KMS-11 (cell line): Measurements from ENCODE around the gene VKORC1.

Source experiments
- H2AFZ ChIP-seq: fragments of 200-600 bp; sonication (generic); 2 replicates; pipeline ENCODE4 v1.6.1; 2016; ENCODE audit warnings: antibody characterized with exemption, mixed run types, low read depth
- H3K27ac ChIP-seq: fragments of 200-600 bp; sonication (generic); 2 replicates; pipeline ENCODE4 v1.6.1; 2016; ENCODE audit warnings: mild to moderate bottlenecking, mixed run types
- H3K27me3 ChIP-seq: fragments of 200-600 bp; sonication (generic); 2 replicates; pipeline ENCODE4 v1.6.1; 2017; ENCODE audit warnings: mild to moderate bottlenecking, low read depth, mixed run types, moderate library complexity; ENCODE audit not compliant: insufficient read depth
- H3K36me3 ChIP-seq: fragments of 200-600 bp; sonication (generic); 2 replicates; pipeline ENCODE4 v1.6.1; 2017; ENCODE audit warnings: mild to moderate bottlenecking, mixed run types; ENCODE audit not compliant: insufficient read depth
- H3K4me1 ChIP-seq: fragments of 200-600 bp; sonication (generic); 2 replicates; pipeline ENCODE4 v1.6.1; 2016; ENCODE audit warnings: mild to moderate bottlenecking, low read depth, mixed run types; ENCODE audit not compliant: poor library complexity, severe bottlenecking
- H3K4me2 ChIP-seq: fragments of 200-600 bp; sonication (generic); 2 replicates; pipeline ENCODE4 v1.7.0; 2016; ENCODE audit warnings: mild to moderate bottlenecking, mixed run types
- H3K4me3 ChIP-seq: fragments of 200-600 bp; sonication (generic); IDR thresholded peaks from 2 replicates; pipeline ENCODE4 v1.6.1; 2017; ENCODE audit warnings: low read depth, low read length, mixed read lengths; ENCODE audit not compliant: insufficient read depth
- H3K79me2 ChIP-seq: fragments of 200-600 bp; sonication (generic); 2 replicates; pipeline ENCODE4 v1.6.1; 2016; ENCODE audit warnings: low read depth, mixed run types; ENCODE audit not compliant: insufficient read depth
- H3K9ac ChIP-seq: fragments of 200-600 bp; sonication (generic); 2 replicates; pipeline ENCODE4 v1.6.1; 2016; ENCODE audit warnings: mild to moderate bottlenecking, mixed run types
- H4K20me1 ChIP-seq: fragments of 200-600 bp; sonication (generic); 2 replicates; pipeline ENCODE4 v1.6.1; 2016; ENCODE audit warnings: mild to moderate bottlenecking, mixed run types; ENCODE audit not compliant: insufficient read depth
- CTCF ChIP-seq: fragments of 200-600 bp; sonication (generic); conservative IDR thresholded peaks from 2 replicates; pipeline ENCODE4 v1.6.1; 2017; ENCODE audit warnings: low read depth, mild to moderate bottlenecking, antibody characterized with exemption, low read length, moderate library complexity, mixed read lengths

VKORC1 gene

GRCh38 chr16:31094424-31095120 is at the start of gene VKORC1:
TSS of gene VKORC1 (minus strand) at chr16:31094797. CDS start at chr16:31094729, 68 bp downstream.
- H3K4me3 ChIP-seq = no peak within 1 kb of the TSS
- H3K79me2 ChIP-seq = peaks cover 21% of the 10 kb centered on the region; the same call in 1 of the 2 replicates
- peak within 1 kb of the TSS; percentile 88 for H3K4me2 ChIP-seq
- H3K27ac ChIP-seq = peak within 1 kb of the TSS; percentile 45
- H2AFZ ChIP-seq = peak within 1 kb of the TSS; percentile 85
- peaks cover 21% of the 10 kb centered on the region for H3K4me1 ChIP-seq
- peak within 1 kb of the TSS; percentile 70 for H3K9ac ChIP-seq
- no peak for TF ChIP-seq CTCF
- H4K20me1 ChIP-seq = no peaks in the 10 kb centered on the region
- H3K36me3 ChIP-seq = no peaks in the 10 kb centered on the region
- no peaks in the 10 kb centered on the region for H3K27me3 ChIP-seq

DNA sequence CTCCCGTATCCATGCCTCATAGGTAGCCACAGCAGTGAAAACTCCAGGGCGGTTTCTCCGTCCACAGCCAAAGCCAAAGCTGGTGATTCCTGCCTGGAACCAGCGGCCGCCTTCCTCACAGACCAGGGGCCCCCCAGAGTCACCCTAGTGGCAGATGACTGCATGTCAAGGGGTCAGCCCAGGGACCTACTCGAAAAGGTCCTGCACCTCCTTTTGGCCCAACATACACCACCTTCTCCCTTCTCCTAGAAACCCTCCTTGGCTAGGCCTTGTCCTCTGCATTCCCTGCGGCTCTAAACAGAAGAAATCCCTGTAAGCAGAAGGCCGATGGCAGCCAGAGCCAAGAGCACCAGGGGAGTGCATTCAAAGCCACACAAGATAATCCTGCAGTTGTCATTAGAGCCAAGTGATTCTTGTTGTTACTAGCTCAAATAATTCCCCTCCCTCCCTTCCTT is 49.1 kb upstream of the VKORC1 start:
- H3K4me2 ChIP-seq = no peak overlapping the region
- no peaks in the 10 kb centered on the region for H3K79me2 ChIP-seq
- no peak for TF ChIP-seq CTCF
- no peaks in the 10 kb centered on the region for H3K36me3 ChIP-seq
- no peaks in the 10 kb centered on the region for H4K20me1 ChIP-seq
- H3K27me3 ChIP-seq = no peaks in the 10 kb centered on the region; the same call in 1 of the 2 replicates
- H3K4me1 ChIP-seq = peaks cover 19% of the 10 kb centered on the region
- no peak overlapping the region for H3K27ac ChIP-seq
- H3K4me3 ChIP-seq = no peak overlapping the region
- H3K9ac ChIP-seq = no peak overlapping the region
- no peak overlapping the region for H2AFZ ChIP-seq

- TF ChIP-seq CTCF = no peak
- Histone ChIP-seq H3K27me3 (no peaks in the 10 kb centered on the region; the same call in 1 of the 2 replicates), H3K4me3 (no peak overlapping the region), H3K4me1 (peaks cover 19% of the 10 kb centered on the region), H3K79me2 (no peaks in the 10 kb centered on the region), H3K4me2 (peak overlapping the region; percentile 77), H4K20me1 (no peaks in the 10 kb centered on the region), H3K36me3 (no peaks in the 10 kb centered on the region), H3K27ac (no peak overlapping the region), H2AFZ (peak overlapping the region; percentile 98), H3K9ac (peak overlapping the region; percentile 58; the same call in 1 of the 2 replicates)
Observed at GRCh38 chr16:31143011-31143693, 48.6 kb upstream of the VKORC1 start.

GRCh38 chr16:31142109-31143010 is 47.8 kb upstream of the VKORC1 start:
- no peaks in the 10 kb centered on the region for H3K79me2 ChIP-seq
- H2AFZ ChIP-seq = peak overlapping the region; percentile 98
- H3K4me1 ChIP-seq = peaks cover 19% of the 10 kb centered on the region
- H3K36me3 ChIP-seq = no peaks in the 10 kb centered on the region
- H3K27ac ChIP-seq = peak overlapping the region; percentile 35
- H4K20me1 ChIP-seq = no peaks in the 10 kb centered on the region
- peak; percentile 88 for TF ChIP-seq CTCF
- peak overlapping the region; percentile 85 for H3K4me2 ChIP-seq
- H3K9ac ChIP-seq = peak overlapping the region; percentile 58; the same call in 1 of the 2 replicates
- H3K27me3 ChIP-seq = no peaks in the 10 kb centered on the region; the same call in 1 of the 2 replicates
- H3K4me3 ChIP-seq = no peak overlapping the region
